ENCODE measurements around the gene KLHL30.
"Not testable (repeated sequence)": the region's sequence is repeated elsewhere in the genome, so short reads cannot be mapped to it uniquely, and the experiment has no call there.

The KLHL30 gene

DNA sequence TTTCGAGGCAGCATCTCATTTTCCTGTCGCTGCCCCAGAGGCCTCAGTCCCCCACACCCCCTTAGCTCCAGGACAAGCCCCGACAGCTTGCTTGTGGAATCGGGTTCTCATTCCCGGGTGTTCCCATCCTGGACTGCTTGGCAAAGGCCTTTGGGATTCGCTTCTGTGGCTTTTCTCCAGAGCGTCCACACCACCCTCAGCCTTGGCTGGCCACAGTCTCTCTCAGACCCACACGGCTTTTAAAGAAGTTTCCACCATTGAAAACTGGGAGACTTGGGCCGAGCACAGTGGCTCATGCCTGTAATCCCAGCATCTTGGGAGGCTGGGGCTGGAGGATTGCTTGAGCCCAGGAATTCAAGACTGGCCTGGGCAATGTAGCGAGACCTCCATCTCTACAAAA, 35.6 kb upstream of the KLHL30 start:
- DNase-seq (ENCODE audit: low spot score): no peak

DNA sequence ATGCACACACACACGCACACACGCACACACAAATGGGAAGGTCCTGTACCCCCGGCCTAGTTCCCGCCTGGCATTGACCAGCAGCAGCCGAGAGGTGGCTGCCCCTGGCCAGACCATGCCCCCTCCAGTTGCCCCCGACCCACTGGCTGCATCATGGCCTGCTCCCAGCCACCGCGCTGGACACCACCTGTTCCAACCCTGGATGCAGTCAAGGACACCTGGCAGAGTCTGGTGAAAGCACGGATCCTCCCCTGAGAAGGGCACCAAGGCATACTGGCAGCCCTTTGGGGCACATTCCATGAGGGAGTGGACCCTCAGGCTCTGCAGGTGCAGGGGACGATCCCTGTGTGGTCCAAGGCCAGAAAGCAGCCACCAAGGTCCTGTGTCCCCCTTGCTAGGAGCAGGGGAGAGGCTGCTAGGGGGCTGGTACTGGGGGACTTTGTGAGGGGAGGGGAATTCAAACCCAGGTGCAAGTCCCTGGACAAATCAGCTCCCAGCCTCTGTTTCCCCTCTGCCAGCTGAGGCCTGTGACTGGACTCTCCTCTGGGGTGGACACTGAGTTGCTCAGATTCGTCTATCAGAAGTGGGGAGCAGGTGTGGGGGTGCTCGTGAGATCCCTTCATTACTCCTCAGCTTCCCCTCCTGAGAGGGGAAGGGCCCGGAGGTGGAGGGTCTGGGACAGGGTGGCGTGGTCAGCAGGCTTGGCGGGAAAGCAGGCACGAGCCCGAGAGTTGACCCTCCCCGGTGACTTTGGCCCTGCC, 34.8 kb upstream of the KLHL30 start:
- DNase-seq (ENCODE audit: low spot score): no peak

DNA sequence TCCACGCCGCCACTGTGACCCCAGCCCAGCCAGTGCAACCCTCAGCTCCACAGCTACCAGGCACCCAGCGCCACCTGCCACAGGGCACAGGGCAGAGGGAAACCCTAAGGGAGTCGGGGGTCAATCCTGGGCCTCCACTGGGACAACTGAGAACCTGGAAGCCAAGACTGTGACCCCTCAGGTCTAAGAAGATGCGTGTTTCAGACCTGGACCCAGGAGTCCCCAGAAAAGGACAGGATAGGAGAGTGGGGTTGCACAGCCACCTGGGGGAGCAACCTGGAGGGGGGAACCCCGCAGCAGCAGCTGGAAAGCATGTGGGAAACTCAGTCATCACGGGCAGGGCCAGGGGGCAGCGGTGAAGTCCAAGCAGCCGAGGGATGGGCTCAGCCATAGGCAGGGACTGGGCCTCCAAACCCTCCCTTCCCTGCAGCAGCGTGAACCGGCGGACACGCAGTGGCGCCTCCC, 34.2 kb upstream of the KLHL30 start:
- DNase-seq (ENCODE audit: low spot score): no peak

DNA sequence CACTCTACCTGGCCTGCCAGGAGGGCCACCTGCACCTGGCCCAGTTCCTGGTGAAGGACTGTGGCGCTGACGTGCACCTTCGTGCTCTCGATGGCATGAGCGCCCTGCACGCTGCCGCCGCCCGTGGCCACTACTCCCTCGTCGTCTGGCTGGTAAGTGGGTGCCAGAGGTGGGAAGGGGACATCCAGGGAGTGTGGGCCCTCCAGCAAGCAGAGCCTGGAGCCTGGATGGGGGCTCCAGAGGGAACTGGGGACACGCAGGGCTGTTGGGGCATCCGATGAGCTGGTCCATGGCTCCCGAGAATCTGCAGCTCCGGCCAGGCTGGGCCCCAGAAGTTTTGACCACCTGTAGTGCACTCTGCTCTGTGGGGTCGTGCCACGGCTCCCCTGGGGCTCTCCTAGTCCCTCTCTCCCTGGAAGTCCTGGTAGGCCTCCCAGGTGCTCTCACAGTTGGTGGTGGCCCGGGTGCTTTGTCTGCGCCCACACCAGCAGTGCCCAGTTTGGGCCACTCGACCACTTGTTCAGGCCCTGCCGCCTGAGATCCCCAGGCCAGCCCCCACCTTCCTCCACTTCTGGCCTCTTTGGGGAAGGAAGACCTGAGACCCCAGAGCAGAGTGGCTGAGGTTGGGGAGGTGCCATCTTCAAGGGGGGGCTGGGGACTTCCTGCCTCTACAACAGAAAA, 33.6 kb upstream of the KLHL30 start:
- no peak for DNase-seq (ENCODE audit: low spot score)

DNA sequence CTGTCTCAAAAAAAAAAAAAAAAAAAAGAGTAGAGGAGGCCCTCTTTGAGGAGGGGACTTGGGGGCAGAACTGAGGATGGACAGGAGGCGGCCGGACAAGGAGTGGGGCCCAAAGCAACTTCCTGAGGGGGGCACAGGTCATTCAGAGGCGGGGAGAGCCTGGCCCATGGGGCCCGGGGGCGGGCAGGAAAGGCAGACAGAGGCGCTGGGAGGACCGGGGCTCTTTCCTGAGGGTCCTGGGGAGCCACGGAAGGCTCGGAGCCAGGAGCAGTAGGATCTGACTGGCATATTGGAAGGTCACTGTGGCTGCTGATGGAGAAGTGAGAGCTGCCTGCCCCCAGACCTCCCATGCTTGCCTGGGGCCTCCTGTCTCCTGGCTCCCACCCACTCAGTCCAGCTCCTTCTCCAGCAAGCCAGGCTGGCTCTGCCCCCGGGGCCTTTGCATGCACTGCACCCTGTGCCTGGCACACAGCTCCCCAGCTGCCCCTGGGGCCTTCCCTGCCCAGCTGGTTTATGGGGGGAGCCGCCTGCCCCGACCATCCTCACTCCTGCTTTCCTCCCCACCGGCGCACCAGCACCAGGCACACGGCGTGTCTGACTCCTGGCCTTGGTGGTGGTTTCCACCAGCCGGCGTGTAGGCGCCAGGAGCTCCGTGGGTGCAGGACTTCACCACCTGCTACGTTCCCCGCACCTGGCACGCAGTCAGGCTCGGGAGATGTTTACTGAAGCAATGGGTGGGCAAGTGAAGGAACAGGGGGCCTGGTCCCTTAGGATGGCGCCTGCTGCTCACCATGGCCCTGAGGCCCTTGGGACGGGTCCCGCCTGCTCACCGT, 32.7 kb upstream of the KLHL30 start:
- DNase-seq (ENCODE audit: low spot score): no peak

DNA sequence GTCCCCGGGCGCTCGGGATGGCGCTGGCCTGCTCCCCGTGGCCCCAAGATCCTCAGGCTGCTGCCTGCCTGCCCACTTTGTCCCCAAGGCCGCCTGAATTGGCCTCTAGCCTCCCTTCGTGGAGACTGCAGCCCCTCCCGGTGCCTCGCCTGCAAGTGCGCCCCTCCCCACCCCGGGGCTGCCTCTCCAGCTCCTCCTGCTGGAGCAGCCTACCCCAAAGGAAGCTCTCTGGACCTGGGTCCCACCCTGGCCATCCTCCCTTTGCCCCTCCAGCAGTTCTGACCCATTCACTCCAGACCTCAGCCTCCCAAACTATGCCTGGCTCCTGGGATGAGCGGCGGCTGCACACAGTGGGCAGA, 32.1 kb upstream of the KLHL30 start:
- DNase-seq (ENCODE audit: low spot score): no peak

DNA sequence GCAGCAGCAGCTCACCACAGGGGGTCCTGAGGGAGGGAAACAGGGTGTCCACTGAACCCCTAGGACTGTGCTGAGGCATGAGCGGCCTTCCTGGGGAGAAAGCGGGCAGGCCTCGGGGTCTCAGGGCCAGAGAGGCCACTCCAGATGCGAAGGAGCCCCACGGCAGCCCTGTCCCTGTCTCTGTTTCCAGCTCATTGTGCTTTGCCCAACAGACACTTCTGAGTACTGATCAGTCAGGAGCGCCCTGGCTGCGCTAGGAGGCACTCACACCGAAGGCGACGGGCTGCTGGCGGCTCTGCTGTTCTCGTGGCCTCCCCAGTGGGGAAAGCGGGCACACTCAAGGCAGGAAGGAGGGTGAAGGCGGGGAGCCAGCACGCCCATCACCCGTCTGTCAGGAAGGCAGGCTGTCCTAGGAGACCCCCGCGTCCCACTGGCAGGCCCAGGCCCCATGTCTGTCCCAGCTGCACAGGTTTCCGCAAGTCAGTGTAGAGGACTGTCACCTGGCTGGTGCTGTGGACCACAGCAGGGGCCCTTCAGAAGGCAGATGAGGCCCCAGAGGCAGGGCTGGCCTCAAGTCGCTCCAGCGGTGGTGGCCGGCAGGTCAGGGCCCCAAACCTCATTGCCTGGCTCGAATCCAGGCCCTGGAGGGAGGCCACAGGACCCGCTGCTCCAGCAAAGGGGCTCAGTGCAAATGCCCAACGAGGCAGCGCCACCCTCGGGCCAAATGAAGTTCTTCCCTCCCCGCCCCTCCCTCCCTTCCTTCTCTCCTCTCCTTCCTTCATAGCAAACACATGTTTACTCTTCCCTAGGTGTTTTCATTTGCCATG, 31.6 kb upstream of the KLHL30 start:
- DNase-seq (ENCODE audit: low spot score): no peak

DNA sequence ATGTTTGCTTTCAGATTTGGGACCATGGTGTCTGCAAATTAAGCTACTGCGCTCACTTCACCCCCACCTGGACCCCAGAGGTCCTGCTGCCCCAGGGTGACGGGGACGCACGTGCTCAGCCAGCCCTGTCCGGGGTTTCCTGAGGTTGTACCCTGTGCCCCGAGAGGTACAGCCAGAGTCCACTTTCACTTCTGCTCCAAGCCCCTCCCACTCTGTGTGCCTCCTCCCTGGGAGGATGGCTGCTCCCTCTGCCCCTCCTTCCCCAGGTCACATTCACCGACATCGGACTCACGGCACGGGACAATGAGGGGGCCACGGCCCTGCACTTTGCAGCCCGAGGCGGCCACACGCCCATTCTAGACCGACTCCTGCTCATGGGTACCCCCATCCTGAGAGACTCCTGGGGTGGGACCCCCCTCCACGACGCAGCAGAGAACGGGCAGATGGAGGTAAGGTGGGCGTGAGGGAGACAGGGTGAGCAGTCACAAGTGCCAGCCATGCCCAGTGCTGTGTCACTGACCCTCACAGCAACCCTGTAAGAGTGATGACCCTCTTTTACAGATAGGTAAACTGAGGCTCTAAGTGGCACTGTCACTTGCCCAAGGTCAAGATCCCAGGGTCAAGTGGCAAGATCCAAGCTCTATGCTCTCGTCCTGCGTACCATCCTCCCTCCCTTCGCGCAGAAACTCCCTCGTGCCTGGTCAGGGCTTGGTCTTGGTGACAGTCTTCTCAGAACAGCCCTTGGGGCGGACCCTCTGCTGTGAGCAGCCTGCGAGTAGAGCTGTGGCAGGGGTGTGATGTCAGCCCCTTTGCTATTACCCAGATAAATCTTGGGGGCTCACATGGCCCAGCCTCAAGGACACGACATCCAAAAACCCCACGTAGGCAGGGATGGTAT, 30.7 kb upstream of the KLHL30 start:
- no peak for DNase-seq (ENCODE audit: low spot score)

DNA sequence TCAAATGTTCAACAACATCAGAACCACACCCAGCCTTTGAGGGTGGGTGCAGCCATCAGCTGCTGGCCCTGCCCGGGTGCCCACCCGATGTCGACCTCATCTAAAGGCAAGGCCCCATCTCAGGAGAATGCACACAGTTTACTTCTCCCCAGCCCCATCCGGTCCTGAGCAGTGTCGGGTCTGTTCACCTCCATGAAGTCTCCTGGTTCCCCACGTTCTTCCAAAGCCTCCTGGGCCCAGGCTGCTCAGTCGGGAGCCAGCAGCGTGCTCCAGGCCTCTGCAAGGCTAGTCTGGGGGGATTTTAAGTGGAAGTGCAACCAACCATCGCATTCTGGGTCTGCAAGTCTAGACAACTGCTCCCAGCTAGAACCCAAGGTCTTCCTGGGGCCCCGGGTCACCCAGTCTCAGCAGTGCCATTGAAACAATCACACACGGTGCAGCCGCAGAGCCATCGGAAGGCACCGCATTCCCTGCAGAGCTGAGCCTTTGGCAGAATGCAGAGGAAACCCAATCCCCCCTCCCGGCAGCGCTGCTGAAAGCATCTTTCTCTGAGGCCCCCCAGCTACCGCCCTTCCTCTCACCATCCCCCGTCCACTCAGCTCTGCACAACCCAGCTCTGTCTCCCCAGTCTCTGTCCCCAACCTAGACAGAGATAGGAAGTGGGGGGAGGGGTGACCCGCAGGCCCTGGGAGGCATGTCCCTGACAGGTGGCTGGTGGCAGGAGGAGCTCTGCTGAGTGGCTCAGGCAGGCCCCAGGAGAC, 29.9 kb upstream of the KLHL30 start:
- DNase-seq (ENCODE audit: low spot score): no peak

DNA sequence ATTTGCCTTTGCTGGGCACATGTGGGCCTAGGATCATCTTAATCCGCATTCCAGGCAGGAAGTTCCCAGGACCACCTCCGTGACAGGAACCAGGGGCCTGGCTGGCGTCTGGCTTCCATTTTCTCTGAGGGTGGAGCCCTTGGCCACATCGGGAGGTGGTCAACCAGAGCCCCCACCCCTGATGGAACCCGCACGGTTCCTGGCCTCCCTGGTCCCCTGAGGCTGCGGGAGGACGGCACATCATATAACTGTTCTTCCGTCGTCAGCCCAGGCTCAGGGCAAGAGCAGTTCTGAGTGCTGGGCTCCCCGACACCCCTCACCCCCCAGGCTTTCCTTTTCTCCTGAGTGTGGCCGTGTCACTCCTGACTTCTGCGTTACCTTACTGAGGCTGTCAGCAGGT, 24.9 kb upstream of the KLHL30 start:
- no peak for DNase-seq (ENCODE audit: low spot score)

DNA sequence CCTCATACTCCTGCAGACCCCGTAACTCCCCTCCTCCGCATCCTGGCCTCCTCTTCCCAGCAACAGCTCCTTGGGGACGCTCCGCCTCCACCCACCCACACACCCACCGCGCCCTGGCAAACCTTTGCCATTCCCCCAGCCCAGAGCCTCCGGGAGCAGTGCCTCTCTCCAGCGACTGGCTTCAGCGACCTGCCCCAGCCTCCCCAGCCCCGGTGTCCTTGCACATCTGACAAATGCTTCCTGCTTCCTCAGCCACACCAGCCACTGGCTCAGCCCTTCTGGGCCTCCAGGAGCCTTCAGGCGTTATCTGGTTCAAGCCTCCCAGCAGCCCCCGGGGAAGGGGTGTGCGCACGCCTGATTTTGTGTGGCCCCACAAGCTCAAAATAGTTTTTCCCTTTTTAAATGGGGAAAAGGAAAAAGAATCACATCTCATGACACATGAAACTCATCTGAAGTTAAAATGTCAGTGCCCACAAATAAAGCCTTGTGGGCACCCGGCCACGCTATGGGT, 24.1 kb upstream of the KLHL30 start:
- no peak for DNase-seq (ENCODE audit: low spot score)

DNA sequence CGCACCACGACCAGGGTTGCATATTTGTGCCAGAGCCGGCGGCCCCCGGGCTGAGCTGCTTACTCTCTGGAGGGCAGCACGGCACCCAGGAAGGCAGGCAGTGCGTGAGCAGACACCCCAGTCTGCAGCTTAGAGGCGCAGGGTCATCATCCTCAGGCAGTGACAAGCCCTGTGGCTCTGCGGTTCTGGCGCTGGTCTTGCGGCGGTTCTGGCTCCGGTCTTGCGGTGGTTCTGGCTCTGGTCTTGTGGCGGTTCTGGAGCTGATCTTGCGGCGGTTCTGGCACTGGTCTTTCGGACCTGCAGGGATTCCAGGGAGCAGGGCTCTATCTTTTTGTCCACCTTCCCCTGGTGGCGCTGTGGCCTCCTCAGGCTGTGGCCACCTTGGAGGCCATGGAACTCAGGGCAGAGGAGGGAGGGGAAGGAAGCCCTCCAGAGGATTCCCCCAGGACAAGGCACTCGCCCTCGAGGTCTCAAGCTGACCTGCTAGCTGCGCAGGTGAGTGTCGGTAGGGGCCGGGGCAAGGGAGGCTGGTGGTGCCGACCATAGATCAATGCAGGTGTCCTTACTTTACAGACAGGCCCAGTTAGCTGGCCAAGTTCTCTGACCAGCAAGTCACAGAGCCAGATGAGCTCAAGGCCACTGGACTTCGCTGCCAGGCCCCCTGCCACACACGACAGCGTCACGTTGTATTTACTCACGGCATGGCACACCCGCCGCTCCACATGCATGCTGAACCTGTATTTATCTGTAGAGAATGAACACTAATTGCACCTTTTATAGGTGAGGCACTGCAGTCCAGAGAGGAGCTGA, 23.4 kb upstream of the KLHL30 start:
- no peak for DNase-seq (ENCODE audit: low spot score)

DNA sequence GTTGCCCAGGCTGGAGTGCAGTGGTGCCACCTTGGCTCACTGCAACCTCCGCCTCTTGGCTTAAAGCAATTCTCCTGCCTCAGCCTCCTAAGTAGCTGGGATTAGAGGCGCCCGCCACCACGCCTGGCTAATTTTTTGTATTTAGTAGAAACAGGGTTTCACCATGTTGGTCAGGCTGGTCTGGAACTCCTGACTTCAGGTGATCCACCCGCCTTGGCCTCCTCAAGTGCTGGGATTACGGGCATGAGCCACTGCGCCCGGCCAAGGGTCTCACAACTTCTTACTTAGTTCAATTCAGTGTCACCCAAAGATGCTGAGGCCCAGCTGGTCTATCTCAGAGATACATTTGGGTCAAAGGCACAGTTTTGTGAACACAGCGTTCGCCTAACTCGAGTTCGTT, 22.8 kb upstream of the KLHL30 start:
- DNase-seq (ENCODE audit: low spot score): not testable (repeated sequence)

DNA sequence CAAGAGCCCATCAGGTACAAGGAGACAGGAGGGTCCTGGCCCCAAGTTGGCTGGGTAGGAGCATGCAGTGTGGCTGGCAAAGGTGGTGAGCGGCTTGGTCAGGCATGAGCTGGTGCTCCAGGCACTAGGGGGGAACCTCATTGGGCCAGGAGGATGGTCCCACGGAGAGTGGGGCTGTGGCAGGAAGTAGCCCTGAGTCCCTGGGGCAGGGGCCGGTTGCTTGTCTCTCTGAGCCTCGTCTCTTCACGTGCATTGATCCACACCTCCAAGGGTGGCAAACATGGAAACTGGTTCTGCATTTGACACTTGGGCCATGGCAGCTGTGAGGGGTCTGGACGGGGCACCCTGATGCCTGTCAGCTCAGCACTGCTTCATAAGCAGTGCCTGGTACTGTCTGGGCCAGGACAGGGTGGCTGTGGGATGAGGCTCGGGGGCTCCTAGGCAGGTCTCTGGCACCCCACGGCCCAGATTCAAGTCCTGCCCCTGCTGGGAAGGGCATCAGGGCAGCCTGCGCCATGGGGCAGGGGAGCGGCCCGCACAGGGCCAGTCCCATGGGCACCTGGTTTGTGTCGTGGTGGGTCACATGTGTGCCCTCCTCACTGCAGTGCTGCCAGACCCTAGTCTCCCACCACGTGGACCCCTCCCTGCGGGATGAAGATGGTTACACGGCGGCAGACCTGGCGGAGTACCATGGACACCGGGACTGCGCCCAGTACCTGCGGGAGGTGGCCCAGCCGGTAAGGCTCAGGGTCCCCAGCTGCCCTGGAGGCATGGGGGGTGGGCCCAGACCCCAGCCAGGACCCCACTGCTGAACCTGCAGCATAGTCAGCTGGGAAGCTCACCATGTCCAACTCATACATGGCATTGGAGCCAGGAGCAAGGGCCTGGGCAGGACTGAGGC, 21.9 kb upstream of the KLHL30 start:
- no peak for DNase-seq (ENCODE audit: low spot score)

DNA sequence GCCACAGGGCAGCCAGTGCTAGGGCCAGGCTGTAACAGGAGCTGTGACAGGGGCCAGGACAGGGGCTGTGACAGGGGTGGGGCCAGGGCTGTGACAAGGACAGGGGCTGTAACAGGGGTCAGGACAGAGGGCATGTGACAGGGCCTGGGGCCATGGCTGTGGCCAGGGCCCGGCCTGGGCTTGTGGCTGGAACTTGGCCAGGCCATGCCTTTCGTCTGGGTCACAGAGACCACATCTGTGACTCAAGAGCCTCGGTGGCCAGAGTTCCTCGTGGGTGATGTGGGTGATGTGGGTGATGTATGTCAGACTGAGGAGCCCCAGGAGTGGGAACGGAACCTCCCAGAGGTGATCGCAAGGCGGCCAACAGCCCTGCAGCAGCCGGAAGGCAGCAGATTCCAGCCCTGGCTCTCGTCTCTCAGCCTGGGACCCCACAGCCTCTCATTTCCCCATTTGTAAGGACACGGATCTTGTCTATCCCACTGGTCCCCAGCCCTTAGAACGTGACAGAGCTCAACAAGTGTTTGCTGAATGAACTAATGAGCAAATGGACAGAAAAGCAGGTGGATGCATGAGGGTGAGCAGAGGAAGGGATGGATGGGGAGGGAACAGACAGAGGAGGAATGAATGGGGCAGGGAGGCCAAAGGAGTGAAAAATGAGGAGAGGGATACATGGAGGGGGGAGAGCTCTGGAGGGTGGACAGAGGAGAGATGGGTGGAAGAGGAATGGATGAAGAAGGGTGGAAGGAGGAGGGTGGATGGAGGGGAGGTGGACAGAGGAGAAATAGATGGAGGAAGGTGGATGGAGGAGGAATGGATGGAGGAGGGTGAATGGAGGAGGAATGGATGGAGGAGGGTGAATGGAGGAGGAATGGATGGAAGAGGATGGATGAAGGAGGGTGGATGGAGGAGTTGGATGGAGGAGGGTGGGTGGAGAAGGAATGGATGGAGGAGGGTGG, 21.0 kb upstream of the KLHL30 start:
- DNase-seq (ENCODE audit: low spot score): no peak

DNA sequence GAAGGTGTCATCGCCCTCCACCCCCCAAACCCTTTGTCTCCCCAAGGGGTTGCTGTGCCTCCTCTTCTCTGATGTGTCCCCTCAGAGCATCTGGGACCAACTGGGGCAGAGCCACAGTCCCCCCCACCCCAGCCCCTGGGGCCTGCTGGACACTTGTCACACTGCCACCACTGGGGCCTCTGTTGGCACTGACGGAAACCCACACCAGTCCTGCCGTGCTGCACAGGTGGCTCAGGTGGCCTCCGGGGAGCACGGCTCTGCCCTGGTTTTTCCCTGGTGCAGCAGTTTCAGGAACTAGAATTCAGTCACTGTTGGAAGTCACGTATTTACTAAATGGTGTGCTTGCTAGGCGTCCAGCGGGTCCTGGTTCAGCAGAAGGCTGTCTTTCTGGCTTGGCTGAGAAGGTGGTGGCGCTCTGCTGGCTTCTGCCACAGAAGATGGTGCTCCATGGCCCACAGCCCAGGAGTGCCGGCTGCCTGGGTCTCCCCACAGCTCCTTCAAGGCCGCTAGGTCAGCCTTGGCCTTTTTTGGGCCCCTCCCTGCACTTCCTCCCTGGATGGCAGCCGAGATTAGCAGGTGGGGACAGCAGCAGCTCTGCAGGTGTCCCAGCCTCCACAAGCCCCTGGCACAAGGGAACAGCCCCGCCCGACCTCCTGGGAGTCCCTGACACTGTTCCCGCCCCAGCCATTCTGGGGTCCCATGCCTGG, 18.6 kb upstream of the KLHL30 start:
- DNase-seq (ENCODE audit: low spot score): no peak
